Subcutaneous adipose tissue (tissue), 4 donors: ENCODE results near the gene LRRC74A. TPM values are rescaled to one million over a fixed set of nuclear protein-coding genes. Genes with fewer than 3 reads are reported as not detected.

ENCODE experiments used
- CTCF ChIP-seq: fragments of 450-650 bp; IDR thresholded peaks from one replicate; pipeline ENCODE4 v1.5.1; 2016; ENCODE audit warnings: low read depth, mild to moderate bottlenecking, control low read depth, antibody characterized with exemption, moderate library complexity
- total RNA-seq, 4 donors: library from RNA; depleted of rRNA; stranded (reverse); fragments of >200 nt; gene quantifications; one replicate each; pipeline ENCODE4 v1.1.0, GENCODE V29; 2016

Gene LRRC74A
- not detected for total RNA-seq

- no peak for TF ChIP-seq CTCF
These were observed at the start of gene LRRC74A for GRCh38 chr14:76826122-76826521. Gene LRRC74A (plus strand): TSS chr14:76826408. CDS start chr14:76826698, 290 bp downstream.

- TF ChIP-seq CTCF = no peak
These were observed 49.6 kb upstream of the LRRC74A start for GRCh38 chr14:76776428-76777251.

GRCh38 chr14:76777721-76778120, 48.5 kb upstream of the LRRC74A start:
- TF ChIP-seq CTCF = no peak

- no peak for TF ChIP-seq CTCF
These were observed 47.5 kb upstream of the LRRC74A start for GRCh38 chr14:76778546-76779215.

- no peak for TF ChIP-seq CTCF
These were observed 46.8 kb upstream of the LRRC74A start for GRCh38 chr14:76779221-76780057.

- TF ChIP-seq CTCF = no peak
These were observed 46.2 kb upstream of the LRRC74A start for GRCh38 chr14:76780058-76780345.

GRCh38 chr14:76780360-76780759, 45.8 kb upstream of the LRRC74A start:
- TF ChIP-seq CTCF = no peak
